Measurements from ENCODE around the gene CLEC16A.

The CLEC16A gene

GRCh38 chr16:10896723-10897122 is 47.6 kb upstream of the CLEC16A start:
- no peak for TF ChIP-seq CTCF (IDR thresholded peaks at IDR 0.05; ENCODE audit: borderline replicate concordance, extremely low read depth, low read length, poor library complexity, severe bottlenecking)
- TF ChIP-seq EZH2 (IDR thresholded peaks at IDR 0.05; ENCODE audit: borderline replicate concordance, low read depth, low read length, severe bottlenecking) = no peak
- no peak for DNase-seq
- no peaks in the 10 kb centered on the region for H3K4me1 ChIP-seq (ENCODE audit: insufficient read depth, low read length)

GRCh38 chr16:10897134-10897533 is 47.2 kb upstream of the CLEC16A start:
- Histone ChIP-seq H3K79me2 (ENCODE audit: insufficient read depth, low read length) (no peaks in the 10 kb centered on the region), H3K4me3 (ENCODE audit: low read depth in 1 of 2, low read length in 2 of 2) (no peak overlapping the region), H3K9ac (ENCODE audit: low read depth, low read length) (no peak overlapping the region), H3K4me2 (ENCODE audit: insufficient read depth, low read length) (no peak overlapping the region), H2AFZ (ENCODE audit: low read depth, low read length) (no peak overlapping the region), H3K27ac (ENCODE audit: low read length) (no peak overlapping the region), H3K4me1 (ENCODE audit: insufficient read depth, low read length) (no peaks in the 10 kb centered on the region), H3K36me3 (ENCODE audit: insufficient read depth, low read length) (no peaks in the 10 kb centered on the region), H4K20me1 (ENCODE audit: insufficient read depth, low read length) (peaks cover 4% of the 10 kb centered on the region; the same call in 1 of the 2 replicates), H3K27me3 (ENCODE audit: insufficient read depth, low read length, poor library complexity) (no peaks in the 10 kb centered on the region), H3K9me3 (ENCODE audit: insufficient read depth, low read length, severe bottlenecking) (no peaks in the 10 kb centered on the region)
- ATAC-seq (ENCODE audit: insufficient read depth, low read depth) (no peak), DNase-seq (no peak)
- TF ChIP-seq CTCF (IDR thresholded peaks at IDR 0.05; ENCODE audit: borderline replicate concordance, extremely low read depth, low read length, poor library complexity, severe bottlenecking) (no peak), EZH2 (IDR thresholded peaks at IDR 0.05; ENCODE audit: borderline replicate concordance, low read depth, low read length, severe bottlenecking) (no peak)

More at GRCh38 chr16:10896723-10897122, 47.6 kb upstream of the CLEC16A start:
- Histone ChIP-seq H4K20me1 (ENCODE audit: insufficient read depth, low read length) (peaks cover 4% of the 10 kb centered on the region; the same call in 1 of the 2 replicates), H3K36me3 (ENCODE audit: insufficient read depth, low read length) (no peaks in the 10 kb centered on the region), H3K4me2 (ENCODE audit: insufficient read depth, low read length) (no peak overlapping the region), H3K79me2 (ENCODE audit: insufficient read depth, low read length) (no peaks in the 10 kb centered on the region), H3K27ac (ENCODE audit: low read length) (no peak overlapping the region), H3K4me3 (ENCODE audit: low read depth in 1 of 2, low read length in 2 of 2) (no peak overlapping the region), H2AFZ (ENCODE audit: low read depth, low read length) (no peak overlapping the region), H3K9me3 (ENCODE audit: insufficient read depth, low read length, severe bottlenecking) (no peaks in the 10 kb centered on the region), H3K9ac (ENCODE audit: low read depth, low read length) (no peak overlapping the region), H3K27me3 (ENCODE audit: insufficient read depth, low read length, poor library complexity) (no peaks in the 10 kb centered on the region)
- ATAC-seq (ENCODE audit: insufficient read depth, low read depth) = no peak

GRCh38 chr16:10902999-10903398 is 41.4 kb upstream of the CLEC16A start:
- no peak for ATAC-seq (ENCODE audit: insufficient read depth, low read depth)
- no peaks in the 10 kb centered on the region for H3K36me3 ChIP-seq (ENCODE audit: insufficient read depth, low read length)
- H4K20me1 ChIP-seq (ENCODE audit: insufficient read depth, low read length) = no peaks in the 10 kb centered on the region

More at GRCh38 chr16:10902999-10903398, 41.4 kb upstream of the CLEC16A start:
- Histone ChIP-seq H3K9ac (ENCODE audit: low read depth, low read length) (no peak overlapping the region), H3K79me2 (ENCODE audit: insufficient read depth, low read length) (no peaks in the 10 kb centered on the region), H3K4me2 (ENCODE audit: insufficient read depth, low read length) (no peak overlapping the region), H2AFZ (ENCODE audit: low read depth, low read length) (no peak overlapping the region), H3K9me3 (ENCODE audit: insufficient read depth, low read length, severe bottlenecking) (peaks cover 4% of the 10 kb centered on the region), H3K27ac (ENCODE audit: low read length) (no peak overlapping the region), H3K4me3 (ENCODE audit: low read depth in 1 of 2, low read length in 2 of 2) (no peak overlapping the region), H3K27me3 (ENCODE audit: insufficient read depth, low read length, poor library complexity) (no peaks in the 10 kb centered on the region), H3K4me1 (ENCODE audit: insufficient read depth, low read length) (no peaks in the 10 kb centered on the region)
- DNase-seq = no peak
- TF ChIP-seq CTCF (IDR thresholded peaks at IDR 0.05; ENCODE audit: borderline replicate concordance, extremely low read depth, low read length, poor library complexity, severe bottlenecking) (no peak), EZH2 (IDR thresholded peaks at IDR 0.05; ENCODE audit: borderline replicate concordance, low read depth, low read length, severe bottlenecking) (no peak)
